Measurements from ENCODE around the gene MAGI1.

The MAGI1 gene

GRCh38 chr3:65655061-65655460 is 383.7 kb downstream of the MAGI1 start:
- DNase-seq, result no peak

GRCh38 chr3:65653731-65654130 is 385.0 kb downstream of the MAGI1 start:
- DNase-seq, result no peak

- DNase-seq, result no peak
Measured at GRCh38 chr3:65650247-65650646, 388.5 kb downstream of the MAGI1 start.

GRCh38 chr3:65647369-65647768 is 391.3 kb downstream of the MAGI1 start:
- no peak for DNase-seq

- peak in 1 of 2 donors; percentile 54 for DNase-seq
Measured at GRCh38 chr3:65642883-65643282, 395.8 kb downstream of the MAGI1 start.

- no peak for DNase-seq
Measured at GRCh38 chr3:65641777-65642176, 396.9 kb downstream of the MAGI1 start.

- no peak for DNase-seq
Measured at GRCh38 chr3:65641045-65641444, 397.7 kb downstream of the MAGI1 start.

- no peak for DNase-seq
Measured at GRCh38 chr3:65639444-65639843, 399.3 kb downstream of the MAGI1 start.

- no peak for DNase-seq
Measured at GRCh38 chr3:65638301-65638700, 400.4 kb downstream of the MAGI1 start.

- no peak for DNase-seq
Measured at GRCh38 chr3:65636326-65636725, 402.4 kb downstream of the MAGI1 start.

GRCh38 chr3:65635657-65636056 is 403.1 kb downstream of the MAGI1 start:
- DNase-seq, result no peak

- no peak for DNase-seq
Measured at GRCh38 chr3:65633018-65633638, 405.6 kb downstream of the MAGI1 start.

GRCh38 chr3:65632414-65632813 is 406.3 kb downstream of the MAGI1 start:
- DNase-seq, result no peak

GRCh38 chr3:65628978-65629377 is 409.7 kb downstream of the MAGI1 start:
- DNase-seq, result no peak

GRCh38 chr3:65627062-65627461 is 411.7 kb downstream of the MAGI1 start:
- DNase-seq, result no peak

- DNase-seq, result no peak
Measured at GRCh38 chr3:65625305-65625704, 413.4 kb downstream of the MAGI1 start.

- no peak for DNase-seq
Measured at GRCh38 chr3:65623362-65623761, 415.4 kb downstream of the MAGI1 start.

GRCh38 chr3:65619888-65620287 is 418.8 kb downstream of the MAGI1 start:
- DNase-seq, result peak in 1 of 2 donors; percentile 37

GRCh38 chr3:65619451-65619881 is 419.3 kb downstream of the MAGI1 start:
- peak in 1 of 2 donors; percentile 19 for DNase-seq

- DNase-seq, result no peak
Measured at GRCh38 chr3:65618599-65618998, 420.1 kb downstream of the MAGI1 start.

- no peak for DNase-seq
Measured at GRCh38 chr3:65617787-65618186, 420.9 kb downstream of the MAGI1 start.

- DNase-seq, result no peak
Measured at GRCh38 chr3:65617209-65617608, 421.5 kb downstream of the MAGI1 start.

- DNase-seq, result no peak
Measured at GRCh38 chr3:65616563-65616962, 422.2 kb downstream of the MAGI1 start.

- DNase-seq, result no peak
Measured at GRCh38 chr3:65615329-65615728, 423.4 kb downstream of the MAGI1 start.

GRCh38 chr3:65614585-65614984 is 424.1 kb downstream of the MAGI1 start:
- no peak for DNase-seq

Measured in hippocampal formation (tissue), 2 donors.